ENCODE results near the gene BORCS6. TPM values are rescaled to one million over a fixed set of nuclear protein-coding genes. Genes with fewer than 3 reads are reported as not detected.

BORCS6 gene
- total RNA-seq, 1 donor, result 3.8 TPM

- TF ChIP-seq CTCF (IDR thresholded peaks at IDR 0.05; ENCODE audit: insufficient read depth, low read length), result no peak
- no peak for DNase-seq (ENCODE audit: low read depth)
Measured at GRCh38 chr17:8140065-8141029, 49.6 kb downstream of the BORCS6 start.

GRCh38 chr17:8138672-8139371 lies 51.2 kb downstream of the BORCS6 start:
- peak; percentile 92 for TF ChIP-seq CTCF (IDR thresholded peaks at IDR 0.05; ENCODE audit: insufficient read depth, low read length)
- peak overlapping the region; percentile 52 for H3K4me3 ChIP-seq (ENCODE audit: low read depth, low read length)
- DNase-seq (ENCODE audit: low read depth), result peak; percentile 99

More at GRCh38 chr17:8140065-8141029, 49.6 kb downstream of the BORCS6 start:
- no peak overlapping the region for H3K4me3 ChIP-seq (ENCODE audit: low read depth, low read length)

DNA sequence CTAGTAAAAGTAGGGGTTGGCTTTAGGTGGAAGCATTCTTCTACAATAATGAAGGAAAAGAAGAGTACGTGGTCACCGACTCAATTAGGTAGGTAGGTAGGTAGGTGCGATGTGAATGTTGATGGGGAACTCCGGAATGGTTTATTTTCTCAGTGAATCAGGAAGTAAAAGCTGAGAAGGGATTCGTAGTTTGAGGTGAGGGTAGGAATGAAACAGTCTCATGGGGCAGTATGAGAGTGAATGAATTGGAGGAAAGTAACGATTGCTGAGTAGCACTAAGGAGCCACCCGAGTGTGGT lies 51.7 kb downstream of the BORCS6 start:
- H3K4me3 ChIP-seq (ENCODE audit: low read depth, low read length), result peak overlapping the region; percentile 53
- DNase-seq (ENCODE audit: low read depth), result no peak
- no peak for TF ChIP-seq CTCF (IDR thresholded peaks at IDR 0.05; ENCODE audit: insufficient read depth, low read length)

Other genes with a start within 250 kb of the BORCS6 start
- not detected in 2 replicates for gene GUCY2D, start 187.6 kb downstream of the BORCS6 start, total RNA-seq (ENCODE audit: low replicate concordance)
- gene ALOX15B, start 151.1 kb downstream of the BORCS6 start, total RNA-seq (ENCODE audit: low replicate concordance), result 0.57 TPM in 1 of 2 replicates, not detected in the other
- not detected in 2 replicates for gene ALOX12B, start 102.5 kb downstream of the BORCS6 start, total RNA-seq (ENCODE audit: low replicate concordance)
- gene ALOXE3, start 71.7 kb downstream of the BORCS6 start, total RNA-seq (ENCODE audit: low replicate concordance), result 0.09 TPM in 1 of 2 replicates, not detected in the other
- gene HES7, start 66.1 kb downstream of the BORCS6 start, total RNA-seq (ENCODE audit: low replicate concordance), result 0.09 TPM in 1 of 2 replicates, not detected in the other
- gene PER1, start 37.8 kb downstream of the BORCS6 start, total RNA-seq (ENCODE audit: low replicate concordance), result 1.6 and 12.7 TPM in 2 replicates
- gene VAMP2, start 27.2 kb downstream of the BORCS6 start, total RNA-seq (ENCODE audit: low replicate concordance), result 5.2 and 6.0 TPM in 2 replicates
- 17.3 and 32.7 TPM in 2 replicates for gene TMEM107, start 13.8 kb downstream of the BORCS6 start, total RNA-seq (ENCODE audit: low replicate concordance)
- gene AURKB, start 20.4 kb upstream of the BORCS6 start, total RNA-seq (ENCODE audit: low replicate concordance), result 5.7 and 31.8 TPM in 2 replicates
- 4.2 and 12.8 TPM in 2 replicates for gene CTC1, start 57.9 kb upstream of the BORCS6 start, total RNA-seq (ENCODE audit: low replicate concordance)
- gene PFAS, start 59.1 kb upstream of the BORCS6 start, total RNA-seq (ENCODE audit: low replicate concordance), result 22.1 and 37.0 TPM in 2 replicates
- 11.0 and 11.4 TPM in 2 replicates for gene RANGRF, start 98.5 kb upstream of the BORCS6 start, total RNA-seq (ENCODE audit: low replicate concordance)
- gene SLC25A35, start 105.2 kb upstream of the BORCS6 start, total RNA-seq (ENCODE audit: low replicate concordance), result 1.5 and 1.8 TPM in 2 replicates
- 0.09 and 0.33 TPM in 2 replicates for gene ARHGEF15, start 120.1 kb upstream of the BORCS6 start, total RNA-seq (ENCODE audit: low replicate concordance)
- gene ODF4, start 149.7 kb upstream of the BORCS6 start, total RNA-seq (ENCODE audit: low replicate concordance), result not detected in 2 replicates
- gene RPL26, start 193.0 kb upstream of the BORCS6 start, total RNA-seq (ENCODE audit: low replicate concordance), result 2,801 and 6,665 TPM in 2 replicates
- gene RNF222, start 207.6 kb upstream of the BORCS6 start, total RNA-seq (ENCODE audit: low replicate concordance), result not detected in 2 replicates
- 42.6 and 68.8 TPM in 2 replicates for gene NDEL1, start 245.7 kb upstream of the BORCS6 start, total RNA-seq (ENCODE audit: low replicate concordance)